Loucy (cell line): ENCODE data around the gene CAGE1.

ENCODE experiments used
- CTCF ChIP-seq: fragments of 200-600 bp; sonication (generic); conservative IDR thresholded peaks from 2 replicates; pipeline ENCODE4 v1.5.1; 2014; ENCODE audit warnings: mild to moderate bottlenecking, antibody characterized with exemption, low read length
- EZH2phosphoT487 ChIP-seq: fragments of 200-600 bp; IDR thresholded peaks from 2 replicates; pipeline ENCODE4 v1.6.1; 2018; ENCODE audit warnings: antibody characterized with exemption, mild to moderate bottlenecking, moderate library complexity, borderline replicate concordance

GRCh38 chr6:7285416-7285815 is 104.1 kb downstream of the CAGE1 start:
- TF ChIP-seq CTCF (no peak), EZH2phosphoT487 (no peak)
